M059J (cell line): ENCODE results near the gene TSHR. TPM values are rescaled to one million over a fixed set of nuclear protein-coding genes. Genes with fewer than 3 reads are reported as not detected.
A peak's percentile ranks its signal among the peaks of the same experiment; 100 is the strongest.
"Not testable (repeated sequence)": the region's sequence is repeated elsewhere in the genome, so short reads cannot be mapped to it uniquely, and the experiment has no call there.

Experiments
- DNase-seq: peaks from one replicate; pipeline ENCODE4 v3.0.0-alpha.2; 2012; ENCODE audit warnings: low read depth
- total RNA-seq: library from RNA; depleted of rRNA; stranded (reverse); fragments of >200 nt; shearing (Covaris generic); gene quantifications from 2 replicates; pipeline ENCODE4 v1.2.3, GENCODE V29; 2014

The TSHR gene
- total RNA-seq, 1 experiment from 2014 or later: not detected

DNA sequence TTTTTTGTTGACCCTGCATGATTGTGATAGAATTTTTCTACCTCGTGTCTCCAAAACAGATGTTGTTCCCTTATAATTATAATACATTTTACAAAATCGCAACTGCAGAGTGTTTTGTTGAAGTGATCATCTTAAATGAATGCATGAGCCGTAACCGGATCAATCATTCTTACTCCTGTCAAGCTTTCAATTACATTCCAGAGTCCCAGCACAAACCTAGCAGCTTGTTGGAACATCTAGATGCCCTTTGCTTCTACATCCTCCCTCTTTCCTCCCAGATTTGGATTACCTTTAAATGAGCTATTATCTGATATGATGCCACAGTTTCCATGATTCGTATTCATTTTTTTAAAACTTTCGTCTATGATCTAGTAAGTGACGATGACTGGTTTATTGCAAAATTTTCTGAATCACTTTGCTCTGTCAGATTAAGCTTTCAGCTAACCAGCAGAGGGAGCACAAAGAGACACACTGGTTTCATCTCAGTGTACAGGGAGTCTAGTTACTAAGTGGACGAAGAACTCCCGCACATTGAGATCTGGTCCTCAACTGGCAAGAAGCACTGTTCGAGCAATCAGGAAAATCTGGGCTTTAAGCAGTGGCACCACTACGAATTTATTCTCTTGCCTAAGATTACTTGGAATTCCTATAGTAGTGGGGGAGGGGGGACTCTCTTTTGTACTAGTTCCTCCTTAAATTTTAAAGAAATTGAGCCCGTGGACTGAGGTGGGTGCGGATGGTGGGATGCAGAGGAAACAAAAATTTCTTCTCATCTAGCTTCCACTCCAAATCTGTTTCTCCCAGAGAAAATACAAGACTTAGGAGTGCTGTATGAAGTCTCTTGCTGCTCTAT is 40.9 kb downstream of the TSHR start:
- DNase-seq: peak; percentile 71

DNA sequence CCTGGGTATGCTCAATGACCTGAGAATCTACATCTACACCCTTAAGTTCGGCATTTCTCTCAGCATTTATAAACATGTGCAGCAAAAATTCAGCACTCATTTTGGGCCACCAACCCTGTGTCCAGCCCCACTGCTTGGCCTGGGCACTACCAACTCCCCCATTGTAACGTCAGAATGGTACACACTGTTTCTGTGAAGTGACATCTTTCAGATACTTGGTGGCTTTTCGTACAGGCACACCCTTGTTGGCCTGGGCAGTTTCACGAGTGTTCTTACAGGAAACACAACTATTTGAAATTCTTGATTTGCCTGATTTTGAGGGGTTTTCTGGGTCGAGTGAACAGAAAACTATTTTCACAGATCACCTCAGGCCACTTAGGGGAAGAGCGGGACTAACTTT is 46.0 kb downstream of the TSHR start:
- no peak for DNase-seq

- no peak for DNase-seq
Observed at GRCh38 chr14:81004575-81004974, 49.2 kb downstream of the TSHR start.

- DNase-seq: no peak
Observed at GRCh38 chr14:81005540-81006228, 50.3 kb downstream of the TSHR start.

GRCh38 chr14:81006266-81006665 is 50.8 kb downstream of the TSHR start:
- DNase-seq: no peak

GRCh38 chr14:81007131-81007530 is 51.7 kb downstream of the TSHR start:
- DNase-seq: no peak

DNA sequence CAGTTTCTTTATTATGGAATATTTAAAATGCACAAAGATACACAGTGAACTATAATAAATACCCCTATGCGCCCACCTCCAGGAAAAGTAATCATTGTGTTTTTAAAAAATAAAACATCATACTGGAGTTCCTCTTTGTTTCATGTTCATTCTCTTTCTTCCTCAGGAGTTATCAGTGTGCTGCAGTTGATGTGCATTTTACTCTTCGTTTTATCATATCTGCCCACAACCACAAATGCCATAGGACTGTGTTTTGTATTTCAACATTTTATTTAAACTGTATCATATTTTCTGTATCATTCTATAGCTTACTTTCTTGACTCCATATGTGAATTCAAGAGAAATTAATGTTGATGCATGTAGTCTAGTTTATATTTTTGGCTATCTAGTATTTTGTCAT is 53.9 kb downstream of the TSHR start:
- DNase-seq: no peak

GRCh38 chr14:81018251-81018650 is 62.8 kb downstream of the TSHR start:
- no peak for DNase-seq

DNA sequence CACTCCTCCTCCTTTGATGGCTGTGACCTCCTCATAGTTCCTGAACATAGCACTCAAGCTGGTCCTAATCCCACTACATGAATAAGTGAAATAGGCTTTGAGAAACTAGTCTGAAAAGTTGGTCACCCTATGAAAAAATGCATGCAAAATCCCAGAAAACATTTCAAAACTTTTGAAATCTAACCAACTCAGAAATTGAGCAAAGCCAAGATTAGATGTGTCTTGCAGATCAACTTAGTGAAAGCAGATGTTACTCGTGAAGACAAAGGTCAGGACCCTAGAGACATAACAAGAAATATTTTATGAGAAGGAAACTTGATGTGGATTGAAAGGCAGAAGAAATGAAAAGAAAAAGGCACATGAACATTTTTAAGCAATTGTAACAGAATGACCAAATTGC is 63.3 kb downstream of the TSHR start:
- DNase-seq: no peak

DNA sequence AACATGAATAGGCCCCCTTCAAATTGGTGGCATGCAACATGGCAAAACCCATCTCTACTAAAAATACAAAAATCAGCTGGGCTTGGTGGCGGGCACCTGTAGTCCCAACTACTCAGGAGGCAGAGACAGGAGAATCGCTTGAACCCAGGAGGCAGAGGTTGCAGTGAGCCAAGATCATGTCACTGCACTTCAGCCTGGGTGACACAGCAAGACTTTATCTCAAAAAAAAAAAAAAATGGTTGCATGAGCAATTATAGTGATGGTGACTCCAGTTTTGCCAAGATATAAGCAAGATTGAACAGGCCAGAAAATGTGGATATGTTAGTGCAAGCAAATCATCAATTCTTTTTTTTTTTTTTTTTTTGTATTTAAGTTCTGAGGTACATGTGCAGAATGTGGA is 63.7 kb downstream of the TSHR start:
- not testable (repeated sequence) for DNase-seq

DNA sequence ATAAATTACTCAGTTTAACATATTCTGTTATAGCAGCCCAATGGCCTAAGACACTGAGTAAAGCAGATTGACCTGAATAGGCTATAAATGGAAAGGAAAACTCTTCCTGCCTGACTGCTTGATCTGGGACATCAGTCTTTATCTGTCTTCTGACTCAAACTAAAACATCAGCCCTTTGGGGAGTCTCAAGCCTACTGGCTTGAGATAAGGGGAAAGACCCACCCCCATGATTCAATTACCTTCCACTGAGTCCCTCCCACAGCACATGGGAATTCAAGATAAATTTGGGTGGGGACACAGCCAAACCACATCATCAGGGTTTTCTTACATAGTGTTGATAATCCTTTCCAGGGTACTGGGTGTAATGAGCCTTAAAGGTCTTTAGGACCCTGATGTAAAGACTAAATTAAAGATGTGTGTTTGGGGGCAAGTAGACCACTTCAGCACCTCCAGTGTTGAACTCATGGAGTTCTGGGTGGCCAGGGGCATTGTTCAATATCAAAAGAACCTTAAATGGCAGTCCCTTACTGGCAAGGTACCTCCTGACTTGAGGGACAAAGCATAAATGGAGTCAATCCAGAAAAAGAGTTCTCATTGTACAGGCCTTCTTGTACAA is 67.8 kb downstream of the TSHR start:
- DNase-seq: no peak

DNA sequence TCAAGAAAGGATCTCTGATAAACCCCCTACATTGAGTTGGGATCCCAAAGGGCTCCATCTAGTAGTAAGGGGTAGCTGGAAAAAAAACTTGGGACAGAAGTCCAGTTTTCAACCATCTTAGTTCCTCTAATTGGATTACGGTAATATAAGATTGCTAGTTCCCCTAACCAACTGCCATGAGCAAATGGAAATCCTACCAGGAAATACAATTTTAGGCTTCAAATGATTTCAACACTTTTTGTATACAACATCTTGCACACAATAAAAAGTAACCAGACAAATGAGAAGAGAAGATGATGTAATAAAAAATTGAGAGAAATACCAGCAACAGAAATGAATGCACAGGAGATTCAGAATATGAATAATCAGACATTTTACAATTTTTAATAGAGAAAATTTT is 73.0 kb downstream of the TSHR start:
- DNase-seq: no peak

- DNase-seq: no peak
Observed at GRCh38 chr14:81031488-81031887, 76.1 kb downstream of the TSHR start.

DNA sequence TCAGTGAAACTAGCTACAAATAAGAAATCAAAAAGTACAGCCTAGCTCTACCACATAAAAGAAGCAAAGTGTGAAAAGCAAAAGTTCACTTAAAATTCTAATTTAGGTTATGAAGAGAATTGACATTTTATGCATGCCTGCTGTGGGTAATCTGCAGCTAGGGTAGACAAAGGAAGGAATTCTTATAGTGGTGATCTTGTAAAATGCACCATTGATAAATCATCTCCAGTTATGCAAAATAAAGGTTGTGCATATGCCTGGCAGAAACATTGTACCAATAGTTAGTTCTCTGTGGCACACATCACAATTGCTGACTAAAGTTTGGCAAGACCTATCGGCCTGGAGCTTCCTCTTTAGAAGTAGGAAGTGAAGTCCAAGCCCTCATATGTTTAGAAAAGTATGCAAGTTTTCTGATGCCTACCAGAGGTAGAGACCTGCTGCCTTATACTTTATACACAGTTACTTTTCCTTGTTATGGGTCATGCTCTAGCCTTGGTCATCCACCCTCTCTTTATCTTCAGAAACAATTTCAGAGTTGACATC is 78.3 kb downstream of the TSHR start:
- DNase-seq: no peak

DNA sequence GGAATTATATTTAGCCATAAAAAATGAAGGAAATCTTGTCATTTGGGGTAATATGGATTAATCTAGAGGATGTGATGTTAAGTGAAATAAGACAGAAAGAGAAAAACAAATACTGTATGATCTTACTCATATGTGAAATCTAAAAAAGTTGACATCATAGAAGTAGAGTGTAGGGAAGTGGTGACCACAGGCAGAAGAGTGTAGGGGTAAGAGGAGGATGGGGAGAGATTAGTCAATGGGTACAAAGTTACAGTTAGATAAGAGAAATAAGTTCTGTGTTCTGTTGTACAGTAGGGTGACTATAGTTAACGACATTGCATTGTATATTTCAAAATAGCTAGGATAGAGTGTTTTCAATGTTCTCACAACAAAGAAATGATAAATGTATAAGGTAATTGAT is 87.0 kb downstream of the TSHR start:
- DNase-seq: no peak

- DNase-seq: no peak
Observed at GRCh38 chr14:81051547-81051946, 96.1 kb downstream of the TSHR start.

DNA sequence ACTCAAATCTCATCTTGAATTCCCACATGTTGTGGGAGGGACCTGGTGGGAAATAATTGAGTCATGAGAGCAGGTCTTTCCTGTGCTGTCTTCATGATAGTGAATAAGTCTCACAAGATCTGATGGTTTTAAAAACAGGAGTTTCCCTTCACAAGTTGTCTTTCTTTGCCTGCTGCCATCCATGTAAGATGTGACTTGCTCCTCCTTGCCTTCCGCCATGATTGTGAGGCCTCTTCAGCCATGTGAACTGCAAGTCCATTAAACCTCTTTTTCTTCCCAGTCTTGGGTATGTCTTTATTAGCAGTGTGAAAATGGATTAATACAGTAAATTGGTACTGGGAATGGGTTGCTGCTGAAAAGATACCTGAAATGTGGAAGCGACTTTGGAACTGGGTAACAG is 98.6 kb downstream of the TSHR start:
- DNase-seq: not testable (repeated sequence)

GRCh38 chr14:81055971-81056370 is 100.5 kb downstream of the TSHR start:
- DNase-seq: no peak

GRCh38 chr14:81062380-81062779 is 107.0 kb downstream of the TSHR start:
- DNase-seq: no peak

DNA sequence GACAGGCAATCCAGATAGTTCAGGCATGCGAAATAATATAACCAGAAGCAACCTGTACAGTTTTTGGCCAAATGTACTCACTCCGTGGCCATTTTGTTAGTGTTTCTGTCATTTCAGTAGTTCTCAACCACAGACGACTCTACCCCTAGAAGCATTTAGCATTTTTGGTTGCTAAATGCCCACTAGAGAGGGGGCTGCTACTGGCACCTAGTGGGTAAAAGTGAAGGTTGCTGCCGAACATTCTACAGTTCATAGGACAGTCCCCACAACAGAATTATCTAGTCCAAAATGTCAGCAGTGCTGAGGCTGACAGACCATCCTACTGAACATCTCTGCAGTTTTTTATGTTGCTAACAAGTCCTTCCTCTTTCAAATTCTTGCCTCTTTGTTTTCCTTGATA is 107.4 kb downstream of the TSHR start:
- DNase-seq: peak; percentile 1

- no peak for DNase-seq
Observed at GRCh38 chr14:81066672-81067071, 111.3 kb downstream of the TSHR start.

GRCh38 chr14:81067156-81067555 is 111.7 kb downstream of the TSHR start:
- no peak for DNase-seq
